ENCODE results near the gene SLC17A5.

SLC17A5 gene

DNA sequence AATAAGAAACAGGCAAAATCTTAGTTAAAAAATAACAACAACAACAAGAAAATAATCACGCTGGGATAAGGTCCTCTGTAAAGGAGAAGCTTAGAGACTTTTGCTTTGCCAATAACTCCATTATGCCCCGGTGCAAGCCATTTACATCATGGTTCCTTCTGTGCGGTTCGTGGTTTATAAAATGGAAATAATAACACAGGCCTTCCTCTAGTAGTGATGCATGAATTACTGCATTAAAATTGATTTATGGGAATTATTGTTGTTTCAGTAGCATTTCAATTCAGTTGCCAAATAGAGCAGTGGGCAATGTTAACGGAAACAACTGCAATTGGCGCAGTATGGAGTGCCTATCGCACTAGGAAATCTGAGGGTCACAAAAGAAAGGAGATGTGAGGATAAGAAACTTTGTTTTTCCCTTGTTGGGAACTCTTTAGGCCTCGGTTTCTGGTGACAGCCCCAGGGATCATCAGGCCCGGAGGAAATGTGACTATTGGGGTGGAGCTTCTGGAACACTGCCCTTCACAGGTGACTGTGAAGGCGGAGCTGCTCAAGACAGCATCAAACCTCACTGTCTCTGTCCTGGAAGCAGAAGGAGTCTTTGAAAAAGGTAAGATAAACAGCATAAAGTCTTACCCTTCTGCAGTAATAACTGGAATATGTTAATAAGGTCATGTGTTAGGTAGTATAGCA, 43.3 kb upstream of the SLC17A5 start:
- no peak for DNase-seq (ENCODE audit: low spot score)
- Histone ChIP-seq H3K27me3 (ENCODE audit: insufficient read depth, poor library complexity, severe bottlenecking) (no peaks in the 10 kb centered on the region), H3K4me3 (ENCODE audit: severe bottlenecking) (peak overlapping the region; percentile 54), H3K36me3 (ENCODE audit: low read depth) (peaks cover 41% of the 10 kb centered on the region), H3K9me3 (ENCODE audit: severe bottlenecking) (no peaks in the 10 kb centered on the region), H3K27ac (ENCODE audit: poor library complexity, severe bottlenecking) (peak overlapping the region; percentile 99), H3K4me1 (ENCODE audit: insufficient read depth, poor library complexity, severe bottlenecking) (peaks cover 39% of the 10 kb centered on the region)
- no peak for ATAC-seq (ENCODE audit: low read depth)
- TF ChIP-seq, protein P1, sequence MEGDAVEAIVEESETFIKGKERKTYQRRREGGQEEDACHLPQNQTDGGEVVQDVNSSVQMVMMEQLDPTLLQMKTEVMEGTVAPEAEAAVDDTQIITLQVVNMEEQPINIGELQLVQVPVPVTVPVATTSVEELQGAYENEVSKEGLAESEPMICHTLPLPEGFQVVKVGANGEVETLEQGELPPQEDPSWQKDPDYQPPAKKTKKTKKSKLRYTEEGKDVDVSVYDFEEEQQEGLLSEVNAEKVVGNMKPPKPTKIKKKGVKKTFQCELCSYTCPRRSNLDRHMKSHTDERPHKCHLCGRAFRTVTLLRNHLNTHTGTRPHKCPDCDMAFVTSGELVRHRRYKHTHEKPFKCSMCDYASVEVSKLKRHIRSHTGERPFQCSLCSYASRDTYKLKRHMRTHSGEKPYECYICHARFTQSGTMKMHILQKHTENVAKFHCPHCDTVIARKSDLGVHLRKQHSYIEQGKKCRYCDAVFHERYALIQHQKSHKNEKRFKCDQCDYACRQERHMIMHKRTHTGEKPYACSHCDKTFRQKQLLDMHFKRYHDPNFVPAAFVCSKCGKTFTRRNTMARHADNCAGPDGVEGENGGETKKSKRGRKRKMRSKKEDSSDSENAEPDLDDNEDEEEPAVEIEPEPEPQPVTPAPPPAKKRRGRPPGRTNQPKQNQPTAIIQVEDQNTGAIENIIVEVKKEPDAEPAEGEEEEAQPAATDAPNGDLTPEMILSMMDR (IDR thresholded peaks at IDR 0.05; ENCODE audit: poor library complexity, severe bottlenecking): no peak

DNA sequence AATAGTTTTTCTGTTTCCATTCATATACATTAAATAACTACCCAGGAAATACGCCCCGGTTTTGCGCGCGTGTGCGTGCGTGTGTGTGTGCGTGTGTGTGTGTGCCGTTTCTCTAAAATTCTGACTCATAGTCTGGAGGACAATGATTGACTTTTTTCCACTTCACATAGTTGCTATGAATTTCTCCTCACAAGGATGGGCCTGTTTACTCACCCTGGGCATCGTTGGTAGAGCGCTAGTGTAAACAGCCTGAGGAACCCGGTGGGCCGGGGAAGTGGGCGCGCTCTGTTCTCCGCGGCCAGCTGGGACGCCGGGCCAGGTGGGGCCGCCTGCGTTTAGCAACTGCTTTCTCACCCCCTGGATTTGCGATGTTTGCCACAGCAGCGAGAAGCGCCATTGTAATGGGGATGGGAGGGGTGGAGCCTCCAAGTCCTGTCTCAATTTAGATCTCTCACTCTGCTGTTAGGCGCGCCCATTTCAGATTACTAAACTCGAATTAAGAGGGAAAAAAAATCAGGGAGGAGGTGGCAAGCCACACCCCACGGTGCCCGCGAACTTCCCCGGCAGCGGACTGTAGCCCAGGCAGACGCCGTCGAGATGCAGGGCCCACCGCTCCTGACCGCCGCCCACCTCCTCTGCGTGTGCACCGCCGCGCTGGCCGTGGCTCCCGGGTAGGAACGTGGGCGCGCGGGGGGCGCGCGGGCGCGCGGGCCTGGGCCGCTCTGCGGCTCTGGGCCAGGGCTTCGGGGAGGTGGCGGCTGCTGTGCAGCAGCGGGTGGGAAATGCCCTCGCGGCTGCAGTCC, 42.0 kb upstream of the SLC17A5 start, which contains the start of gene CD109:
Gene CD109, plus strand, starts transcription at position 585 of the 803 bp plus-strand sequence. Its CDS starts 13 bp downstream, at position 598.
- TF ChIP-seq, protein P1 (IDR thresholded peaks at IDR 0.05; ENCODE audit: poor library complexity, severe bottlenecking): no peak

DNA sequence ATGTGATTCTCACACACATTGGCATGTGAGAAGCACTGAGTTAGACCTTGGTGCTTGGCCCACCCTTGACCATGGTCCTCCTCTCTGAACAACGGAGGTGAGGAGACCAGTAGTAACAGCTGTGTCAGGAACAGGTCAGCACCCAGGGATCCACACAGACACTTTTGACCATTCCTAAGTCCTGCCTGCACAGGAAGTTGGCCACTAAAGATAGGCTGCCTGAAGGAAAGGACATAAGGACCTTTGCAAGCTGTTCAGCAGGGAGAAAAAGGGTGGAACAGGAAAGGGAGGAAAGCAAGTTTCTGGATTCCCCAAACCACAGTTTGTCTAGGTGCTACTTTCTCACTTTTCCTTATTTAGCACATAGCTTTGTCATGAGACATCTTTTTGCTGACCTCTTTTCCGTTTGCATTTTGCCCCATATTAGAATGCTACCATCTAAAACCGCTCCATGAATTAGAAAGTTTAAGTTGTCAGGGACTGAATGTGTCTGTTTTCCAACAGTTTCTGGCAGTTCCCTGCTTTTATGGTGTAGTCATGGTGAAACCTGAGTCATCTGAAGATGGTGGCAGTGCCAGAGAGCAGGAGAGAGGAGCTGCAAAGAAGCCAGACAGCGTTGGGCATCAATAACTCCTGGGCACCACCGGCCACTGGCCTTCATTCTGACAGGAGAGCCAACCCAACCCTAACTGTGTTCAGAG, 41.1 kb upstream of the SLC17A5 start:
- H3K27me3 ChIP-seq (ENCODE audit: insufficient read depth, poor library complexity, severe bottlenecking): no peaks in the 10 kb centered on the region
- peaks cover 25% of the 10 kb centered on the region for H3K36me3 ChIP-seq (ENCODE audit: low read depth)
- TF ChIP-seq, protein P1 (IDR thresholded peaks at IDR 0.05; ENCODE audit: poor library complexity, severe bottlenecking): no peak
- H3K9me3 ChIP-seq (ENCODE audit: severe bottlenecking): no peaks in the 10 kb centered on the region
- H3K4me1 ChIP-seq (ENCODE audit: insufficient read depth, poor library complexity, severe bottlenecking): peaks cover 34% of the 10 kb centered on the region
- ATAC-seq (ENCODE audit: low read depth): peak; percentile 45
- DNase-seq (ENCODE audit: low spot score): no peak
- peak overlapping the region; percentile 99 for H3K27ac ChIP-seq (ENCODE audit: poor library complexity, severe bottlenecking)
- H3K4me3 ChIP-seq (ENCODE audit: severe bottlenecking): peak overlapping the region; percentile 54

More for the DNA sequence above, 42.0 kb upstream of the SLC17A5 start, which contains the start of gene CD109:
- DNase-seq (ENCODE audit: low spot score): peak; percentile 76
- peak within 1 kb of the TSS; percentile 99 for H3K27ac ChIP-seq (ENCODE audit: poor library complexity, severe bottlenecking)
- H3K4me3 ChIP-seq (ENCODE audit: severe bottlenecking): peak within 1 kb of the TSS; percentile 54
- peaks cover 31% of the 10 kb centered on the region for H3K36me3 ChIP-seq (ENCODE audit: low read depth)
- H3K9me3 ChIP-seq (ENCODE audit: severe bottlenecking): no peaks in the 10 kb centered on the region
- H3K27me3 ChIP-seq (ENCODE audit: insufficient read depth, poor library complexity, severe bottlenecking): no peaks in the 10 kb centered on the region
- peak; percentile 81 for ATAC-seq (ENCODE audit: low read depth)
- H3K4me1 ChIP-seq (ENCODE audit: insufficient read depth, poor library complexity, severe bottlenecking): peaks cover 34% of the 10 kb centered on the region

DNA sequence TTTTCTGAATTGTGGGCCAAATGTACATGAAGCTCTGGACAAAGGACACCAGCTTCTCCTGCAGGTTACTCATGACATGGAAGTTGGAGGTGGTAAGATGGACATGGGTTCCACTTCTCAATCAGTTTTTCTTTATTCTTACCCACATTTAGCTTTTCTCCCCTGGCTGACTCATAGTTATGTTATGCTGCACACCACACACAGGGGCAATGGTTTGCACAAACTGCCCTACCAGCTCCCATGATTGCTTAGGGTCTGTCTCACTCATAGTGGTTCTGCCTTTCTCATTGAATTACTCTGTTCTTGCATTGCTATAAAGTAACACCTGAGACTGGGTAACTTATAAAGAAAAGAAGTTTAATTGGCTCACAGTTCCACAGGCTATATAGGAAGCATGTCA, 37.7 kb upstream of the SLC17A5 start:
- Histone ChIP-seq H3K27ac (ENCODE audit: poor library complexity, severe bottlenecking) (no peak overlapping the region), H3K27me3 (ENCODE audit: insufficient read depth, poor library complexity, severe bottlenecking) (no peaks in the 10 kb centered on the region), H3K4me3 (ENCODE audit: severe bottlenecking) (no peak overlapping the region), H3K36me3 (ENCODE audit: low read depth) (no peaks in the 10 kb centered on the region), H3K9me3 (ENCODE audit: severe bottlenecking) (no peaks in the 10 kb centered on the region), H3K4me1 (ENCODE audit: insufficient read depth, poor library complexity, severe bottlenecking) (peaks cover 18% of the 10 kb centered on the region)
- TF ChIP-seq, protein P1 (IDR thresholded peaks at IDR 0.05; ENCODE audit: poor library complexity, severe bottlenecking): no peak
- no peak for DNase-seq (ENCODE audit: low spot score)
- no peak for ATAC-seq (ENCODE audit: low read depth)
